ENCODE data around the gene PIK3CD. TPM values are rescaled to one million over a fixed set of nuclear protein-coding genes. Genes with fewer than 3 reads are reported as not detected.
A peak's percentile ranks its signal among the peaks of the same experiment; 100 is the strongest.

PIK3CD gene
- total and polyA plus RNA-seq, 2 of the 8 experiments (the other 6 are each of a cell fraction or from before 2014, with no cell fraction given): 20.6 to 24.1 TPM

GRCh38 chr1:9691108-9691445 is 39.5 kb downstream of the PIK3CD start:
- Histone ChIP-seq H2AFZ (ENCODE audit: low read length) (no peak overlapping the region), H4K5ac (ENCODE audit: insufficient read length, low read depth, low read length) (no peak overlapping the region), H3K27ac (ENCODE audit: low read depth, low read length) (no peak overlapping the region), H3K4ac (replicated peaks; ENCODE audit: insufficient read length, low read depth, low read length) (no peak overlapping the region), H4K20me1 (replicated peaks in 1 of 2; ENCODE audit: control insufficient read depth in 1 of 2, insufficient read depth in 2 of 2, low read length in 2 of 2) (no peaks in the 10 kb centered on the region), H2BK15ac (ENCODE audit: low read length) (no peak overlapping the region), H3K14ac (ENCODE audit: insufficient read length) (no peak overlapping the region), H3K79me2 (ENCODE audit: control insufficient read depth in 1 of 2, insufficient read depth in 2 of 2, low read length in 2 of 2) (no peaks in the 10 kb centered on the region), H2BK120ac (replicated peaks; ENCODE audit: low read depth, low read length) (no peak overlapping the region), H3K23ac (ENCODE audit: insufficient read length) (no peak overlapping the region), H3K23me2 (ENCODE audit: low read depth, low read length) (peaks cover 25% of the 10 kb centered on the region), H3K4me2 (ENCODE audit: insufficient read depth in 1 of 2, low read depth in 2 of 2, low read length in 2 of 2) (peak overlapping the region; percentile 86 to 98; a peak in 3 of 4 replicates), H3K4me3 (ENCODE audit: extremely low read depth in 1 of 4, insufficient read depth in 2 of 4, low read depth in 3 of 4, low read length in 4 of 4) (peak overlapping the region in 1 of 4 experiments; percentile 81; a peak in 1 of 8 replicates), H2BK20ac (ENCODE audit: low read length) (no peak overlapping the region; the same call in 1 of the 2 replicates), H3K18ac (ENCODE audit: extremely low read depth, low read length) (no peak overlapping the region; the same call in 1 of the 2 replicates), H3K56ac (replicated peaks; ENCODE audit: insufficient read length, low read depth, low read length) (no peak overlapping the region), H3K27me3 (replicated peaks in 1 of 4; ENCODE audit: control insufficient read depth in 3 of 4, extremely low read depth in 1 of 4, insufficient read depth in 3 of 4, low read length in 3 of 4) (peaks cover 0 to 13% (median 11%) of the 10 kb centered on the region in 4 experiments; a peak in 6 of 7 replicates), H3K4me1 (replicated peaks in 1 of 4; ENCODE audit: control insufficient read depth in 3 of 4, insufficient read depth in 4 of 4, low read length in 3 of 4) (peaks cover 5 to 24% (median 15%) of the 10 kb centered on the region in 4 experiments), H2AK5ac (ENCODE audit: low read depth, low read length) (0 out of 2 replicates have a peak overlapping the region, but pooled peaks have one; percentile 9), H4K91ac (replicated peaks; ENCODE audit: insufficient read length, low read length) (no peak overlapping the region), H3K79me1 (ENCODE audit: low read depth, low read length) (no peaks in the 10 kb centered on the region), H3K36me3 (ENCODE audit: control insufficient read depth in 2 of 4, insufficient read depth in 4 of 4, low read length in 3 of 4) (no peaks in the 10 kb centered on the region), H4K8ac (ENCODE audit: extremely low read depth, insufficient read depth, low read length) (no peak overlapping the region), H3K9me3 (ENCODE audit: insufficient read depth in 2 of 2, low read depth in 1 of 2, low read length in 1 of 2) (no peaks in the 10 kb centered on the region), H3K9ac (replicated peaks in 1 of 4; ENCODE audit: extremely low read depth in 1 of 4, low read depth in 3 of 4, low read length in 3 of 4) (no peak overlapping the region), H2BK5ac (ENCODE audit: low read depth, low read length) (no peak overlapping the region), H2BK12ac (ENCODE audit: low read depth, low read length) (no peak overlapping the region)
- FAIRE-seq (peak; percentile 7), DNase-seq (ENCODE audit: low read depth in 1 of 2, low spot score in 2 of 2) (no peak)
- ChIA-PET POLR2A (ENCODE audit: partially characterized antibody) (interaction anchor here (0.7 to 2.3 kb wide), 5 partner anchors 12 to 412 kb away, joined by 3 to 8 read pairs (median 4); no protein-coding TSS in a partner anchor), CTCF (ENCODE audit: partially characterized antibody) (interaction anchor here (0.6 to 7.3 kb wide), 10 partner anchors 12 to 214 kb away, joined by 3 to 49 read pairs (median 8); no protein-coding TSS in a partner anchor)
- TF ChIP-seq KDM1A (IDR thresholded peaks at IDR 0.05; ENCODE audit: borderline replicate concordance, low read length) (no peak), PHF8 (conservative IDR thresholded peaks at IDR 0.05; ENCODE audit: low read depth, low read length) (no peak), TBP (IDR thresholded peaks at IDR 0.05; ENCODE audit: low read depth, low read length) (no peak), SUZ12 (IDR thresholded peaks at IDR 0.05; ENCODE audit: low read length) (no peak), CREB1 (IDR thresholded peaks at IDR 0.05) (no peak), SP1 (IDR thresholded peaks at IDR 0.05; ENCODE audit: low read depth, low read length) (no peak), CBX5 (IDR thresholded peaks at IDR 0.05; ENCODE audit: low read depth, low read length) (no peak), POU5F1 (IDR thresholded peaks at IDR 0.05; ENCODE audit: low read depth, low read length) (no peak), BACH1 (IDR thresholded peaks at IDR 0.05; ENCODE audit: low read length) (no peak), RNF2 (IDR thresholded peaks at IDR 0.05; ENCODE audit: borderline replicate concordance, low read depth, low read length, missing control alignments, poor library complexity, severe bottlenecking) (no peak), ZNF274 (IDR thresholded peaks at IDR 0.05; ENCODE audit: borderline replicate concordance, extremely low read depth, low read length) (no peak), HDAC2 (IDR thresholded peaks at IDR 0.05; ENCODE audit: borderline replicate concordance in 1 of 2, low read depth in 2 of 2, low read length in 2 of 2) (no peak), HDAC6 (IDR thresholded peaks at IDR 0.05; ENCODE audit: low read depth, low read length) (no peak), JUN (IDR thresholded peaks at IDR 0.05; ENCODE audit: low read depth, low read length) (no peak)
- 87% methylated on average over 6 of the region's 6 CpGs; no CpG with 5 or more reads in 1 of the 2 experiments for WGBS, 2 experiments (ENCODE audit: extremely low coverage in 1 of 2, insufficient coverage in 1 of 2, insufficient read length in 1 of 2, insufficient replicate concordance in 2 of 2, low coverage in 1 of 2, low lambda C conversion rate in 2 of 2, missing lambda C conversion rate in 1 of 2)

Data from H1 (cell line).